Middle frontal gyrus (tissue), 1 donor: ENCODE data around the gene ZKSCAN8.

Experiments used
- DNase-seq: peaks from one replicate; pipeline ENCODE4 v3.0.0-alpha.2; 2015; ENCODE audit warnings: low spot score; ENCODE audit errors: extremely low spot score

ZKSCAN8 gene

DNA sequence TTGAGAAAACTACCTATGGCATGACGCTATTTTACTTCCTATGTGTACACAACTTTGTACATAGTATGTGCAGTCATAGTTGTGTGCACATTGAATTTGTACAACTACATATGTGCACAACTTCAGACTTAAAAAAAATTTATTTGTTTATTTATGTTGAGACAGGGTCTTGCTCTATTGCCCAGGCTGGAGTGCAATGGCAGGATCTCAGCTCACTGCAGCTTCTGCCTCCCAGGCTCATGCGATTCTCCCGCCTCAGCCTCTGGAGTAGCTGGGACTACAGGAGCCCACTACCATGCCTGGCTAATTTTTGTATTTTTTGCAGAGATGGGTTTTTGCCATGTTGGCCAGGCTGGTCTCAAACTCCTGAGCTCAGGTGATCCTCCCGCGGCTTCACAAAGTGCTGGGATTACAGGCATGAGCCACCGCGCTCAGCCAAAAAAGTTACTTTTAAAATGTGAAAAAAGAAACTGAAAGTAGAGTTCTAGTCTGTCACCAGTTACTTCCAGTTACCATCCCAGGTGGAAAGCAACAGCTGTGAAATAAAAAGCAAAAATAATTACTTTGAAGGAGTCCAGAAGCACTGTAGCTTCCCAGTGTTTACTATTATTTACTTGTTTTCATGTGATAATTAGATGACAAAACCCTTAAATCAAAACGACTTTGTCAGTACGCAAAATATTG, 1.7 kb upstream of the ZKSCAN8 start:
- no peak for DNase-seq

- DNase-seq = no peak
These were observed 1.1 kb upstream of the ZKSCAN8 start for GRCh38 chr6:28140616-28141015.

GRCh38 chr6:28142446-28142845, 763 bp downstream of the ZKSCAN8 start:
- DNase-seq = no peak

DNA sequence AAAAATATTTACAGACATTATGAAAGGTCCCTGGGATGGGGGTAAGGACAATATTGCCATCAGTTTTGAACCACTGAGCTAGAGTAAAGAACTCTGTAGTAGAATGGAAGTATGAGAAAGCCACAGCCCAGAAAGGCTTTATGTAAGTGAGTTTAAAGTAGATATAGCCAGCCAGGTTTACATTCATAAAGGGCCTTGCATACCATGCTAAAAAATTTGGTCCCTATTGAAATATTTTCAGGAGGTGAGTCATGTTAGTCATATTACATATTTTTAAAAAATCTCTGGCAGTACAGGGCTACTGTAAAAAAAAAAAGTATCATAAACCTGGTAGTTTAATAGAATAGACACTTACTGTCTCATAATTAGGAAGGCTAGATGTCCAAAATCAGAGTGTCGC, 3.5 kb downstream of the ZKSCAN8 start:
- no peak for DNase-seq

GRCh38 chr6:28152531-28152930, 10.8 kb downstream of the ZKSCAN8 start:
- no peak for DNase-seq

- DNase-seq = no peak
These were observed 11.9 kb downstream of the ZKSCAN8 start for GRCh38 chr6:28153546-28153945.

DNA sequence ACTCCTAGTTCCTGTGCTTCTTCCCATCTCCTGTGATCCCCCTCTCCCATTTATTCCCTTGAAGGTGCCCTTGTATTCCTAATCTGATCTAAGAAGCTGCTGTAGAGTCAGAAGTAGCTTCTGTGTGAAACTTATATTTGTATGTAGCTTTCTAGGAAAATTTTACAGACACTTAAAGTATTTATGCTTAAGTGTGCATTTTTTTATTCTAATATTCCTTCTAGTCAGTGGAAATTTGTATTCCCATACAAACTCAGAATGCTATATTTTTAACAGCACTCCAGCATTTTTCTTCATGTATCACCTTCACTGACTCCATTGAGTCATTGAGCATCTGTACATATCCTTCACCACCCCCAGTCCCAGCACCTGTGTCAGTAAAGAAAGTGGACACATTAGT, 12.7 kb downstream of the ZKSCAN8 start:
- DNase-seq = no peak

DNA sequence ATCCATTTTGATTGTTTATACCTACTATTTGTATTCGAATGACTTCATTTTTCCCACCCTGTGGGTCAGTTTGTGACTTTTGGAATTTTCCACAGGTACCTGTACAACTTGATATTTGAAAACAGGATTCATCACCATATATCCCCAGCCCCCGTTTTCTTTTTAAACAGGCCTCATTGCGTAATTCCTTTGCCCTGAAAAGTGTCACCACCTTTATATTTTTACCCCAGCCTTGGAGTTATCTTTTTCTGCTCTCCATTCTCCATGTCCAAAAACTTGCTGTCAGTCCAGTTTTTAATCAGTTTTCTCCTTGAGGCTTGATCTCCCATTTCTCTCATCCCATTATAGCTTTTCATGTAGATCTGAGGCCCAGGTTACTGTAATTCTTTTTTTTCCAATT, 16.6 kb downstream of the ZKSCAN8 start:
- no peak for DNase-seq

- DNase-seq = no peak
These were observed 17.4 kb downstream of the ZKSCAN8 start for GRCh38 chr6:28159029-28159607.

DNA sequence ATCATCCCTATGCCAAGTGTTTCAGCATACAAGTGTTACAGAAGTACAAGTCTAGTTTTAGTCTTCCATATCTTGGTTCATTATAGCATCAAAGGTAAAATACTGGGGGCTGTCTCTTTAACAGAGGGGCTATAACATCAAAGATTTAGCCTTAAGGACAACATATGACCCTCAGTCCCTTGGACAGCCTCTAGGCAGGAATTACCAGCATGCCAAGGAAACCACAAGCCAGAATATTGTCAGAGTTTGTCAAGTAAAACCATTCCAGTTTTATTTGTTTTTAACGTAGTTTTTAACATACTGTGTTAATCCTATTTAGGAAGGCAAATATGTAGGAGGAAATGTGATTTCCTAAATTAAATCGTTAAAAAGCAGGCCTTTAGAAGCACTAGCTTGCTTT, 18.6 kb downstream of the ZKSCAN8 start:
- no peak for DNase-seq

GRCh38 chr6:28161410-28162079, 19.9 kb downstream of the ZKSCAN8 start:
- DNase-seq = no peak

- DNase-seq = no peak
These were observed 23.9 kb downstream of the ZKSCAN8 start for GRCh38 chr6:28165563-28165962.

- DNase-seq = no peak
These were observed 25.4 kb downstream of the ZKSCAN8 start for GRCh38 chr6:28167068-28167467.

DNA sequence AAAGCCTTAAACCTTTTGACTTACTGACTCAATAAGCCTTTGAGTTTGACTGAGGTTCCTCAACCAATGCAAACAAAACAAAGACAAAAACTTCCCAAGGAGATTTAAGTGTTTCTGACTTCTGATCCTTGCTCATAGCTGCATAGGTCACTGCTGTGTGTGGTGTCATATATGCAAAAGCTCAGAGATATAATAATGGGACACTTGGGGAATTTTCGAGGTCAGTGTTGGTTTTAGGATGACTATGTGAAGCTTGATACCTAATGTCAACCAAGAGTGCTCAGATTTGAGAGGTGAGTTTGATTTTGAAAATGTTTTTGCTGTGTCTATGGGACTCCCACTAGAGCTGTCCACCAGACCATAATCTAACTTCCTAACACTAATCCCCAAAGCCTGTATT, 26.2 kb downstream of the ZKSCAN8 start:
- no peak for DNase-seq

DNA sequence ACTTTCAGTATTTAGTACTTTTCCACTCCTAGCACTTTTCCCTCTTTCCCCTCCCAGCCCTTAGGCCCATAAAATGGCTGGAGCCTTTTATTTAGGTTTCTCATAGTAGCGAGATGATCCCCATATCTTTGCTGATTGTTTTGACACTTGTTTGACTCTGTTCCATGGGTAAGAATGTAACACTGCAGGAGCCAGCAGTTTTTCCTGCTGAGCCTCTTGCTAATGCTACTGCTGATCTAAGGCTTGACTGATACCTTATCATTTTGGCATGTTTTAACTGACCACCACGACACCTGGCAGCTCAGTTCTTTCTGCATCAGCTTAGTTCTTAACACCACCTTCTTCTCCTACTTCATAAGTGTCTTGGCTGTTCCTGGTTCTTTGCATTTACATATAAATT, 29.6 kb downstream of the ZKSCAN8 start:
- no peak for DNase-seq

GRCh38 chr6:28172006-28172405, 30.3 kb downstream of the ZKSCAN8 start:
- no peak for DNase-seq

DNA sequence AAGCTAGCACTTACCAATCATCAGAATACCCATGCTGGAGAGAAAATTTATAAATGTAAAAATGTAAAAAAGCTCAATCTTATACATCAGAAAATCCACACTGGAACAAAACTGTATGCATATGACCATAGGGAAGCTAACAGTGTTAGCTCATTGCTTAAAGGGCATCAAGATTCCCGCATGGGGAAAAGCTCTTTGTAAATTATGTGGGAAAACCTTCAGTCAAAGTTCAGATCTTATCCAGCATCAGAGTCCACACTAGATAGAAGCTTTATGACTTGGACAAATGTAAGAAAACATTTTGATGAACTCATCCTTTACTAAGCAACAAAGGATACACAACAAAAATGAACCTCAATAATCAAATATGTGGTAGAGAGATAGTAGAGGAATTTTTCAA, 34.7 kb downstream of the ZKSCAN8 start:
- DNase-seq = no peak

DNA sequence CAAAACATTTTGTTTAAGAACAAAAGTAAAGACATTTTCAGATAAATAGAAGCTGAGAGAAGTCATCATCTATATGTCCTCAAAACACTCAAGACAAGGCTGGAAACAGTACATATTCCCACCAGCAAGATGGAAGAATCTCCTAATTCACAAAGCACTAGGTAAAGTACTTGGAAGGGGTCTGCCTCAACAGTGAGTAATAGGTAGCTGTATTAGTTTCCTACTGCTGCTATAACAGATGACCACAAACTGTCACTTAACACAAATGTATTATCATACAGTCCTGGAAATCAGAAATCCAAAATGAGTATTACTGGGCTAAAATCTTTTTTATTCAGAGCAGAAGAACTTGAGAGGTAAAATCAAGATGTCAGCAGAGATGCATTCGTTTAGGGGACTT, 40.6 kb downstream of the ZKSCAN8 start:
- no peak for DNase-seq

DNA sequence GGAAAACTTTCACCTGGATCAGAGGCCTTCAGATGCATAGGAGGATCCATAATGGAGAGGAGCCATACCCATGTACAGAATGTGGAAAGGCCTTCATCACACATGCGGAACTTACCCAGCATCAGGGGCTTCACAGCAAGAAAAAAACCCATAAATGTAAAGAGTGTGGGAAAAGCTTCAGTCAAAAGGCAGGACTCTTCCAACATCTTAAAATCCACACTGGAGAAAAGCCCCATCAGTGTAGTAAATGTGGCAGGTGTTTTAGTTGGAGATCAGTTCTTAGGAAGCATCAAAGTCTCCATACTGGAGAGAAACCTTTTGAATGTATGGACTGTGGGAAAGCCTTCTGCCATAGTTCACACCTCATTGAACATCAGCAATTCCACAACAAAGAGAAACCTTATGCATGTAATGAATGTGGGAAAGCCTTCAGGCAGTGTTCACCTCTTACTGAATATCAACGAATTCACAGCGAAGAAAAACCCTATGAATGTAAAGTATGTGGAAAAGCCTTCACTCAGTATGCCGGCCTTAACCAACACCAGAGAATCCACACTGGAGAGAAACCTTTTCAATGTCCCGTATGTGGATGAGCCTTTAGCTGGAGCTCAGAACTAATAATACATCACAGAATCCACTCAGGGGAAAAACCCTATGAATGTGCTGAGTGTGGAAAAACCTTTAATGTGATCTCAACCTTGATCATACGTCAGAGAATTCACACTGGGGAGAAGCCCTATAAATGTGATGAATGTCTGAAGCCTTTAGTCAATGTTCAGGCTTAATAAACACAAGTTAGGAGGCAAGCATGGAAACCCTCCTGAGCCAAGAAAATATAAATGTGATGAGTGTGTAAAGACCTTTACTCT, 46.7 kb downstream of the ZKSCAN8 start:
- DNase-seq = no peak

- no peak for DNase-seq
These were observed 58.3 kb downstream of the ZKSCAN8 start for GRCh38 chr6:28200020-28200419.

DNA sequence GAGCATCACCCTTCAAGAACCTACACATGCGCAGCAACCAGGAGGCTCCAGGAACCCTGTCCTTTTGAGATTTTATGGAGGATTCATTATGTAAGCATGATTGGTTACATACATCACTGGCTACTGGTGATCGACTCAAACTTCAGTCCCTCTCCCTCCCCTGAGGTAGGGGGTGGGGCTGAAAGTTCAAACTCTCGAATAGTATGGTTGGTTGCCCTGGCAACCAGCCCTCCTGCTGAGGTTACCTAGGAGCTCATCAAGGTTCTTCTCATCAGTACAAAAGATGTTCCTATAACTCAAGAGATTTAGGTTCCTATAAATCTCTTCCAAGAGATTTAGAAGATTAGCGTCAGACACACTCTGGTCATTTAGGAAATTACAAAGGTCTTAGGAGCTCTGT, 61.5 kb downstream of the ZKSCAN8 start:
- no peak for DNase-seq

GRCh38 chr6:28205879-28206278, 64.2 kb downstream of the ZKSCAN8 start:
- DNase-seq = no peak
